KBM-7 (cell line): Measurements from ENCODE around the gene SCPEP1.
A peak's percentile ranks its signal among the peaks of the same experiment; 100 is the strongest.
"Not testable (repeated sequence)": the region's sequence is repeated elsewhere in the genome, so short reads cannot be mapped to it uniquely, and the experiment has no call there.

ENCODE experiments used
- DNase-seq: peaks from one replicate; pipeline ENCODE4 v3.0.0-alpha.2; 2015
- in situ Hi-C: fragments of 300-500 bp; cut with MboI; formaldehyde crosslinking; loops from 2 replicates; pipeline ENCODE4 v1.14.3; 2020; ENCODE audit warnings: low sequenced_read_pairs, low pct_unique_long_range_greater_than_20kb, mixed read lengths

SCPEP1 gene

GRCh38 chr17:56977673-56978395 lies at the start of gene SCPEP1:
Gene SCPEP1, plus strand, starts transcription at chr17:56978131. Its CDS starts 29 bp downstream, at chr17:56978160.
- DNase-seq, result peak; percentile 77
- in situ Hi-C loops, result no loop called here

GRCh38 chr17:56928586-56928985 lies 49.3 kb upstream of the SCPEP1 start:
- in situ Hi-C loops, result no loop called here
- DNase-seq, result no peak

GRCh38 chr17:56929362-56929969 lies 48.5 kb upstream of the SCPEP1 start:
- in situ Hi-C loops, result no loop called here
- DNase-seq, result peak; percentile 29

GRCh38 chr17:56930739-56931337 lies 47.1 kb upstream of the SCPEP1 start:
- in situ Hi-C loops, result no loop called here
- DNase-seq, result no peak

- DNase-seq, result no peak
- in situ Hi-C loops, result no loop called here
Measured at GRCh38 chr17:56933151-56933745, 44.7 kb upstream of the SCPEP1 start.

- in situ Hi-C loops, result no loop called here
- DNase-seq, result no peak
Measured at GRCh38 chr17:56933868-56934267, 44.1 kb upstream of the SCPEP1 start.

- no peak for DNase-seq
- in situ Hi-C loops, result no loop called here
Measured at GRCh38 chr17:56934280-56934679, 43.7 kb upstream of the SCPEP1 start.

GRCh38 chr17:56935461-56935860 lies 42.5 kb upstream of the SCPEP1 start:
- in situ Hi-C loops, result no loop called here
- DNase-seq, result no peak

- in situ Hi-C loops, result no loop called here
- DNase-seq, result no peak
Measured at GRCh38 chr17:56936697-56937322, 41.1 kb upstream of the SCPEP1 start.

GRCh38 chr17:56937687-56938086 lies 40.2 kb upstream of the SCPEP1 start:
- DNase-seq, result no peak
- in situ Hi-C loops, result no loop called here

GRCh38 chr17:56938206-56938605 lies 39.7 kb upstream of the SCPEP1 start:
- in situ Hi-C loops, DNase-seq: not testable (repeated sequence)

GRCh38 chr17:56939869-56940484 lies 38.0 kb upstream of the SCPEP1 start:
- peak; percentile 91 for DNase-seq
- in situ Hi-C loops, result no loop called here

GRCh38 chr17:56943505-56944125 lies 34.3 kb upstream of the SCPEP1 start:
- DNase-seq, result no peak
- in situ Hi-C loops, result no loop called here

GRCh38 chr17:56945938-56946505 lies 31.9 kb upstream of the SCPEP1 start:
- DNase-seq, result no peak
- in situ Hi-C loops, result no loop called here

- in situ Hi-C loops, result no loop called here
- no peak for DNase-seq
Measured at GRCh38 chr17:56947741-56948140, 30.2 kb upstream of the SCPEP1 start.

- in situ Hi-C loops, result no loop called here
- no peak for DNase-seq
Measured at GRCh38 chr17:56948491-56948890, 29.4 kb upstream of the SCPEP1 start.

- DNase-seq, result no peak
- in situ Hi-C loops, result no loop called here
Measured at GRCh38 chr17:56949595-56949994, 28.3 kb upstream of the SCPEP1 start.

- in situ Hi-C loops, result no loop called here
- no peak for DNase-seq
Measured at GRCh38 chr17:56956992-56957391, 20.9 kb upstream of the SCPEP1 start.
